Fibroblast of lung (primary cell): Measurements from ENCODE around the gene SCYL1. TPM values are rescaled to one million over a fixed set of nuclear protein-coding genes. Genes with fewer than 3 reads are reported as not detected.
A peak's percentile ranks its signal among the peaks of the same experiment; 100 is the strongest.

Source experiments
- DNase-seq, 2 donors: peaks; one replicate each; pipeline versions ENCODE4 v3.0.0 to v3.0.0-alpha.2; 2010; ENCODE audit warnings: low read depth in 2 of 2
- H2AFZ ChIP-seq: 2 replicates; pipeline ENCODE4 v1.5.1; 2012; ENCODE audit warnings: low read length, control low read depth, inconsistent platforms
- H3K27ac ChIP-seq: 2 replicates; pipeline ENCODE4 v1.5.1; 2011; ENCODE audit warnings: low read length, control low read depth; ENCODE audit not compliant: insufficient read depth
- H3K27me3 ChIP-seq: 2 replicates; pipeline ENCODE4 v1.5.1; 2011; ENCODE audit warnings: mild to moderate bottlenecking, low read length; ENCODE audit not compliant: control insufficient read depth, insufficient read depth
- H3K36me3 ChIP-seq: 2 replicates; pipeline ENCODE4 v1.5.1; 2011; ENCODE audit warnings: low read length; ENCODE audit not compliant: control insufficient read depth, insufficient read depth
- H3K4me1 ChIP-seq: 2 replicates; pipeline ENCODE4 v1.5.1; 2011; ENCODE audit warnings: low read length; ENCODE audit not compliant: control insufficient read depth, insufficient read depth; ENCODE audit errors: extremely low read depth
- H3K4me2 ChIP-seq: 2 replicates; pipeline ENCODE4 v1.5.1; 2011; ENCODE audit warnings: low read length, control low read depth; ENCODE audit not compliant: insufficient read depth; ENCODE audit errors: extremely low read depth
- H3K4me3 ChIP-seq, 4 experiments: fragments of 200-600 bp in 1 of 4; sonication (generic) in 1 of 4; replicated peaks in 1 of 4; 2 replicates each; pipeline ENCODE4 v1.5.1; 2011 to 2016; ENCODE audit warnings: low read length in 4 of 4, low read depth in 3 of 4, mild to moderate bottlenecking in 3 of 4, control low read depth in 2 of 4, inconsistent platforms in 1 of 4, mixed read lengths in 1 of 4; ENCODE audit not compliant: insufficient read depth in 1 of 4; ENCODE audit errors: control extremely low read depth in 1 of 4
- H3K79me2 ChIP-seq: 2 replicates; pipeline ENCODE4 v1.5.1; 2012; ENCODE audit warnings: mild to moderate bottlenecking, low read length, inconsistent platforms; ENCODE audit not compliant: control insufficient read depth, insufficient read depth
- H3K9ac ChIP-seq: 2 replicates; pipeline ENCODE4 v1.5.1; 2011; ENCODE audit warnings: mild to moderate bottlenecking, low read length, control low read depth; ENCODE audit not compliant: insufficient read depth
- H3K9me3 ChIP-seq: 2 replicates; pipeline ENCODE4 v1.5.1; 2012; ENCODE audit warnings: low read depth, low read length; ENCODE audit not compliant: control insufficient read depth, insufficient read depth
- H4K20me1 ChIP-seq: 2 replicates; pipeline ENCODE4 v1.5.1; 2011; ENCODE audit warnings: low read length; ENCODE audit not compliant: control insufficient read depth, insufficient read depth; ENCODE audit errors: extremely low read depth
- CTCF ChIP-seq, 2 donors: IDR thresholded peaks in 1 of 2; conservative IDR thresholded peaks in 1 of 2; 1 replicate in 1 of 2; 2 replicates in 1 of 2; pipeline ENCODE4 v1.5.1; 2011 to 2012; ENCODE audit warnings: low read length in 2 of 2, control low read depth in 1 of 2, inconsistent platforms in 1 of 2, low read depth in 1 of 2, mild to moderate bottlenecking in 1 of 2
- EZH2 ChIP-seq: IDR thresholded peaks from 2 replicates; pipeline ENCODE4 v1.5.1; 2012; ENCODE audit warnings: low read length, control low read depth, mild to moderate bottlenecking; ENCODE audit errors: missing control alignments
- polyA plus RNA-seq, 2 donors: library from polyadenylated mRNA; depleted of rRNA in 1 of 2; stranded (reverse) in 1 of 2; unstranded in 1 of 2; fragments of >200 nt; gene quantifications; 2 replicates each; pipeline ENCODE4 v1.2.1, GENCODE V29; 2011 to 2012; ENCODE audit warnings: missing spikeins in 1 of 2
- total RNA-seq: library from RNA; depleted of rRNA; stranded (reverse); fragments of >200 nt; gene quantifications from 2 replicates; pipeline ENCODE4 v1.2.1, GENCODE V29; 2014

SCYL1 gene
- total and polyA plus RNA-seq, 2 donors (not counting 1 experiment from before 2014, with no cell fraction given), result 58.2 to 84.6 TPM

- no peaks in the 10 kb centered on the region for H3K27me3 ChIP-seq
- H3K4me1 ChIP-seq, result peaks cover 12% of the 10 kb centered on the region
- no peak overlapping the region for H3K27ac ChIP-seq
- TF ChIP-seq CTCF (conservative IDR thresholded peaks at IDR 0.05 in 1 of 2, IDR thresholded peaks at IDR 0.05 in 1 of 2; ENCODE audit: low read depth in 1 of 2, low read length in 2 of 2) (no peak), EZH2 (no peak)
- no peak overlapping the region for H3K4me3 ChIP-seq
- H2AFZ ChIP-seq, result no peak overlapping the region
- no peaks in the 10 kb centered on the region for H3K9me3 ChIP-seq
- H3K4me2 ChIP-seq, result no peak overlapping the region
- H4K20me1 ChIP-seq, result no peaks in the 10 kb centered on the region
- no peak overlapping the region for H3K9ac ChIP-seq
- peak in 1 of 2 donors; percentile 70 for DNase-seq
- peaks cover 17% of the 10 kb centered on the region for H3K79me2 ChIP-seq
- H3K36me3 ChIP-seq, result no peaks in the 10 kb centered on the region
Observed at GRCh38 chr11:65565624-65566453, 41.0 kb downstream of the SCYL1 start.

- peak overlapping the region; percentile 57 for H3K9ac ChIP-seq
- no peak for DNase-seq
Observed at GRCh38 chr11:65569164-65569972, 44.5 kb downstream of the SCYL1 start.

More at GRCh38 chr11:65569164-65569972, 44.5 kb downstream of the SCYL1 start:
- Histone ChIP-seq H3K4me2 (peak overlapping the region; percentile 67), H3K9me3 (no peaks in the 10 kb centered on the region), H3K27ac (peak overlapping the region; percentile 92), H3K4me1 (peaks cover 30% of the 10 kb centered on the region), H3K36me3 (peaks cover 1% of the 10 kb centered on the region), H3K4me3 (peak overlapping the region; percentile 61 to 89 (median 64)), H3K27me3 (no peaks in the 10 kb centered on the region), H3K79me2 (peaks cover 37% of the 10 kb centered on the region), H2AFZ (peak overlapping the region; percentile 90), H4K20me1 (no peaks in the 10 kb centered on the region)
- TF ChIP-seq EZH2 (no peak), CTCF (conservative IDR thresholded peaks at IDR 0.05 in 1 of 2, IDR thresholded peaks at IDR 0.05 in 1 of 2; ENCODE audit: low read depth in 1 of 2, low read length in 2 of 2) (no peak)
